ENCODE measurements around the gene CLOCK. TPM values are rescaled to one million over a fixed set of nuclear protein-coding genes. Genes with fewer than 3 reads are reported as not detected.

The CLOCK gene
- polyA plus RNA-seq, 2 of the 4 experiments (the other 2 are of a cell fraction), result 6.6 to 14.2 TPM

DNA sequence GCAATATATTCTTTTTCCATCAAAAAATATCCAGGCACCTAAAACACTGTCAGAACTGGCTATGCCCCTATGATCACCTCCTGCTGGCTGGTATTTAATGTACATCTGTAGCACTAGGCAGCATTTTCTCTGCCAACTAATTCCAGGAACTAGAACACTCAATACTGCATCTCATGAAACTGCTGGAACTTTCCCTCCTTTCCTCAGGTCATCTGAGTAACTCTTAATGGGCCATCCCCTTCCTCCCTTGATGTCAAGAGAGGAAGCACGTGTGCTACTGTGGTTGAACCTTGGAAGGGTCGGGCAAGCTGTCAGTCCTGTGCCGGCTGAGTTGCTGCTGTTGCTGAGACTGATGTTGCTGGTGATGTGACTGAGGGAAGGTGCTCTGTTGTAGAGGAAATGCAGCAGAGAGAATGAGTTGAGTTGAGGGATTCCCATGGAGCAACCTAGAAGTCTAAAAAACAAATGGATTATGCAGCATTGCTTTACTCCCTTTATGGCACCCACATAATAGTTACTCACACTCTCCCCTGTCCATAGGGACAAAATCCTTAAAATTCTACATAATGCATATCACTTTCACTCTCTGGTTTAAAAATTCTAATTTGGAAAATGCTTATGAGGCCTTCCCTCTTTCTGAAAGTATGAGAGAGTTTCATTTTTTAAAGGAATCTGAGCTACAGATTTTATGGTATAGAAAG, 111.4 kb downstream of the CLOCK start:
- ATAC-seq (peak; percentile 30 to 78; a peak in 3 of 6 replicates), DNase-seq (ENCODE audit: low read depth in 1 of 2, low spot score in 1 of 2) (peak in 1 of 2 experiments; percentile 3)
- POLR2A ChIA-PET, result no interaction called here

DNA sequence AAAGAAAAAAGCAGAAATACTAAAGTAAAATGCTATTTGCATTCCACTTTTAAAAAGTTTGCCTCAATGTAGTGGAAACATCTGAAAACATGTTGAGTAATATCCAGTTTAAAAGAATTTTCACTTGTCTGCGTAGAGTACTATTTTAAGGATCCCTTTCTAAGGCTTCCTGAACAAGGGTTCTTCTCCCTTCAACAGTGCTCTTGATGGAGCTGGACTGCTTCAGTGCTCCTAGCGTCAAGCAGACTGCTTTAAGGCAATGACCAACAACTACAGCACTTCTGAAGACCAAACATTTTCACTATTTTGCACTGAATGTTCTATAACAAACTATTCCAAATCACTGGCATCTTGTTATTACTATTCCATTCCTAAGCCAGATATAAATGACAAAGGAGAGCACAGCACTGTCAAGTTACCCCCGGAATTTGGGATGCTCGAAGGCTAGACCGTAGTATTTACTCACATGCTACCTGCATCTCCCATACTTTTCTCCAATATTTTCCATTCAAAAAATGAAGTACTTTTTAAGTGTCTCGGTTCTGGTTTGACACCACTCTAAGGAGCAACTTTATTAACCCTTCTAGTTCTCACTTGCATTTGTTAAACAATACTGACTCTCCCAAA, 114.9 kb downstream of the CLOCK start:
- Histone ChIP-seq H3K4me2 (no peak overlapping the region), H3K4me1 (no peaks in the 10 kb centered on the region), H3K9me3 (no peaks in the 10 kb centered on the region), H3K4me3 (no peak overlapping the region), H3K27ac (no peak overlapping the region)
- POLR2A ChIA-PET, result no interaction called here
- ATAC-seq (no peak), DNase-seq (ENCODE audit: low read depth in 1 of 2, low spot score in 1 of 2) (no peak), FAIRE-seq (no peak)
- CTCF ChIA-PET, result no interaction called here
- no peak for TF ChIP-seq MAFK (IDR thresholded peaks at IDR 0.05; ENCODE audit: partially characterized antibody)
- TF ChIP-seq CEBPB (IDR thresholded peaks at IDR 0.05), result no peak
- TF ChIP-seq ZNF302 (CRISPR knock-in tag; IDR thresholded peaks at IDR 0.05), result no peak
- no peak for TF ChIP-seq HEYL (CRISPR knock-in tag; IDR thresholded peaks at IDR 0.05)
- no peak for TF ChIP-seq NFE2L2 (conservative IDR thresholded peaks at IDR 0.05; ENCODE audit: low read length)
- TF ChIP-seq, protein P1, sequence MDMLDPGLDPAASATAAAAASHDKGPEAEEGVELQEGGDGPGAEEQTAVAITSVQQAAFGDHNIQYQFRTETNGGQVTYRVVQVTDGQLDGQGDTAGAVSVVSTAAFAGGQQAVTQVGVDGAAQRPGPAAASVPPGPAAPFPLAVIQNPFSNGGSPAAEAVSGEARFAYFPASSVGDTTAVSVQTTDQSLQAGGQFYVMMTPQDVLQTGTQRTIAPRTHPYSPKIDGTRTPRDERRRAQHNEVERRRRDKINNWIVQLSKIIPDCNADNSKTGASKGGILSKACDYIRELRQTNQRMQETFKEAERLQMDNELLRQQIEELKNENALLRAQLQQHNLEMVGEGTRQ (IDR thresholded peaks at IDR 0.05), result no peak
- no peak for TF ChIP-seq CHD4 (IDR thresholded peaks at IDR 0.05; ENCODE audit: borderline replicate concordance)
- TF ChIP-seq CBX2 (IDR thresholded peaks at IDR 0.05; ENCODE audit: borderline replicate concordance, low read depth), result no peak
- TF ChIP-seq, protein P2, sequence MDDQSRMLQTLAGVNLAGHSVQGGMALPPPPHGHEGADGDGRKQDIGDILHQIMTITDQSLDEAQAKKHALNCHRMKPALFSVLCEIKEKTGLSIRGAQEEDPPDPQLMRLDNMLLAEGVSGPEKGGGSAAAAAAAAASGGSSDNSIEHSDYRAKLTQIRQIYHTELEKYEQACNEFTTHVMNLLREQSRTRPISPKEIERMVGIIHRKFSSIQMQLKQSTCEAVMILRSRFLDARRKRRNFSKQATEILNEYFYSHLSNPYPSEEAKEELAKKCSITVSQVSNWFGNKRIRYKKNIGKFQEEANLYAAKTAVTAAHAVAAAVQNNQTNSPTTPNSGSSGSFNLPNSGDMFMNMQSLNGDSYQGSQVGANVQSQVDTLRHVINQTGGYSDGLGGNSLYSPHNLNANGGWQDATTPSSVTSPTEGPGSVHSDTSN (IDR thresholded peaks at IDR 0.05), result no peak
- TF ChIP-seq BHLHE40 (IDR thresholded peaks at IDR 0.05; ENCODE audit: low read depth, low read length), result no peak
- TF ChIP-seq, protein P3, sequence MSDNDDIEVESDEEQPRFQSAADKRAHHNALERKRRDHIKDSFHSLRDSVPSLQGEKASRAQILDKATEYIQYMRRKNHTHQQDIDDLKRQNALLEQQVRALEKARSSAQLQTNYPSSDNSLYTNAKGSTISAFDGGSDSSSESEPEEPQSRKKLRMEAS (IDR thresholded peaks at IDR 0.05), result no peak
- TF ChIP-seq TP53 (CRISPR knock-in tag; IDR thresholded peaks at IDR 0.05), result no peak
- no peak for TF ChIP-seq RARB (CRISPR knock-in tag; IDR thresholded peaks at IDR 0.05)
- no peak for TF ChIP-seq EHF (CRISPR knock-in tag; IDR thresholded peaks at IDR 0.05)
- no peak for TF ChIP-seq ZC3H11A (IDR thresholded peaks at IDR 0.05)
- TF ChIP-seq JUNB (IDR thresholded peaks at IDR 0.05), result no peak
- no peak for TF ChIP-seq RNF2 (IDR thresholded peaks at IDR 0.05; ENCODE audit: borderline replicate concordance, low read depth)
- TF ChIP-seq TFCP2L1 (CRISPR knock-in tag; IDR thresholded peaks at IDR 0.05), result no peak
- TF ChIP-seq HOXB13 (CRISPR knock-in tag; IDR thresholded peaks at IDR 0.05; ENCODE audit: low read depth), result no peak
- TF ChIP-seq RCOR1 (IDR thresholded peaks at IDR 0.05; ENCODE audit: low read depth, low read length), result no peak
- WGBS (ENCODE audit: missing lambda C conversion rate), result 63% methylated on average over 6 of the region's 6 CpGs

More for the DNA sequence above, 111.4 kb downstream of the CLOCK start:
- CTCF ChIA-PET, result no interaction called here
- Histone ChIP-seq H3K4me1 (peaks cover 8% of the 10 kb centered on the region; the same call in 1 of the 3 replicates), H3K4me2 (no peak overlapping the region), H3K27ac (no peak overlapping the region), H3K9me3 (no peaks in the 10 kb centered on the region), H3K4me3 (no peak overlapping the region)
- TF ChIP-seq KDM1A (IDR thresholded peaks at IDR 0.05; ENCODE audit: low read depth) (no peak), FOSB (CRISPR knock-in tag; IDR thresholded peaks at IDR 0.05) (no peak), EP300 (IDR thresholded peaks at IDR 0.05) (no peak), MAZ (IDR thresholded peaks at IDR 0.05; ENCODE audit: borderline replicate concordance, low read depth, low read length) (no peak), HOXB13 (CRISPR knock-in tag; IDR thresholded peaks at IDR 0.05; ENCODE audit: low read depth) (no peak), ESRRA (IDR thresholded peaks at IDR 0.05; ENCODE audit: borderline replicate concordance, low read length) (no peak), ZFP36 (IDR thresholded peaks at IDR 0.05; ENCODE audit: borderline replicate concordance, partially characterized antibody) (no peak), RARB (CRISPR knock-in tag; IDR thresholded peaks at IDR 0.05) (no peak), POLR2AphosphoS2 (conservative IDR thresholded peaks at IDR 0.05; ENCODE audit: low read length) (no peak), ZNF302 (CRISPR knock-in tag; IDR thresholded peaks at IDR 0.05) (no peak), HDAC2 (IDR thresholded peaks at IDR 0.05) (no peak)
- TF ChIP-seq, protein P4, sequence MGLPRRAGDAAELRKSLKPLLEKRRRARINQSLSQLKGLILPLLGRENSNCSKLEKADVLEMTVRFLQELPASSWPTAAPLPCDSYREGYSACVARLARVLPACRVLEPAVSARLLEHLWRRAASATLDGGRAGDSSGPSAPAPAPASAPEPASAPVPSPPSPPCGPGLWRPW (IDR thresholded peaks at IDR 0.05), result no peak
- TF ChIP-seq, protein P5, sequence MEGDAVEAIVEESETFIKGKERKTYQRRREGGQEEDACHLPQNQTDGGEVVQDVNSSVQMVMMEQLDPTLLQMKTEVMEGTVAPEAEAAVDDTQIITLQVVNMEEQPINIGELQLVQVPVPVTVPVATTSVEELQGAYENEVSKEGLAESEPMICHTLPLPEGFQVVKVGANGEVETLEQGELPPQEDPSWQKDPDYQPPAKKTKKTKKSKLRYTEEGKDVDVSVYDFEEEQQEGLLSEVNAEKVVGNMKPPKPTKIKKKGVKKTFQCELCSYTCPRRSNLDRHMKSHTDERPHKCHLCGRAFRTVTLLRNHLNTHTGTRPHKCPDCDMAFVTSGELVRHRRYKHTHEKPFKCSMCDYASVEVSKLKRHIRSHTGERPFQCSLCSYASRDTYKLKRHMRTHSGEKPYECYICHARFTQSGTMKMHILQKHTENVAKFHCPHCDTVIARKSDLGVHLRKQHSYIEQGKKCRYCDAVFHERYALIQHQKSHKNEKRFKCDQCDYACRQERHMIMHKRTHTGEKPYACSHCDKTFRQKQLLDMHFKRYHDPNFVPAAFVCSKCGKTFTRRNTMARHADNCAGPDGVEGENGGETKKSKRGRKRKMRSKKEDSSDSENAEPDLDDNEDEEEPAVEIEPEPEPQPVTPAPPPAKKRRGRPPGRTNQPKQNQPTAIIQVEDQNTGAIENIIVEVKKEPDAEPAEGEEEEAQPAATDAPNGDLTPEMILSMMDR (IDR thresholded peaks at IDR 0.05), result no peak
- 77% methylated on average over 3 of the region's 3 CpGs for WGBS (ENCODE audit: missing lambda C conversion rate)
- no peak for FAIRE-seq
